HG03469 (cell line): ENCODE data around the gene SGTB.

Experiments used
- ATAC-seq: cut with Tn5 transposase; IDR thresholded peaks from one replicate; pipeline ENCODE4 v1.9.1; 2021; ENCODE audit warnings: mild to moderate bottlenecking, moderate library complexity, moderate number of reproducible peaks; ENCODE audit not compliant: unreplicated experiment

The SGTB gene

DNA sequence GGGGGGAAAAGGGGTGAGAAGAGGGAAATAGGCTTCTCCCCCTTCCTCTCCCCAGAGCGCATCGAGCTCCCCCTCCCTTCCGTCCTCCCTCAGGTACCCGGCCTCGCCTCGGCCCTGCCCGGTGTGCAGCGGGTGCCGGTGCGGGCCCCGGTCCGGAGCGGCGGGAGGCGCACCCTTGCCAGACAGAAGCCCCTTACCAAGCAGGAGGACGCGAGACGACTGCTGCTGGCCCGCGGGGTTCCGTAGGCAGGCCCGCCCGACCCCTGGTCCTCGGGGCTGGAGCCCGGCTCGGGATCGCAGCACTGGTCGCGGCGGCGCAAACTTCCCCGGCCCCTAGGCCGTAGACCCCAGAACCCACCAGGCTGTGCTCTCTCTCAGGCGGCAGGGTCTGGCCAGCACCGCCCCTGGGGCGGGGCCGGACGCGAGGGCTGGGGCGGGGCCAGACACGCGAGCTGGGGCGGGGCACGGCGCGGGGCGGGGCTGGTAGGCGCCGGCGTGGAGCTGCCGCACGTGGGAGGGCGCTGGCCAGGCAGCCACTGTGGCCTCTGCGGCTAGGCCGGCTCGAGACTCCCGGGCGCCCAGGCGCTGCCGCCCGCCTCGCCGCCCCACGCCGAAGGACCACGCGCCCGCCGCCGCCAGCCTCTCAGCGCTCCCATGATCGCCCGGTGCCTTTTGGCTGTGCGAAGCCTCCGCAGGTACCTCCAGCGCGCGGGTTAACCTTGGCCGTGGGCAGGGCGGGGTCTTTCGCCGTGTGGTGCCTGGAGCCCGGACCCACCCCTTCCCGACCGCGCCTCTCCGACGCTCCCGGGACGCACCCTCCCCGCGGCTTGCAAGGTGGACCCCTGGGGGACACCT lies at the start of gene SGTB, which contains the start of gene NLN:
TSS of gene SGTB (minus strand) at position 390 of the 855 bp plus-strand sequence. CDS start 1,302 bp downstream, outside the sequence.
TSS of gene NLN (plus strand) at position 486 of the 855 bp plus-strand sequence. CDS start at position 655, 169 bp downstream.
- ATAC-seq = peak; percentile 83

DNA sequence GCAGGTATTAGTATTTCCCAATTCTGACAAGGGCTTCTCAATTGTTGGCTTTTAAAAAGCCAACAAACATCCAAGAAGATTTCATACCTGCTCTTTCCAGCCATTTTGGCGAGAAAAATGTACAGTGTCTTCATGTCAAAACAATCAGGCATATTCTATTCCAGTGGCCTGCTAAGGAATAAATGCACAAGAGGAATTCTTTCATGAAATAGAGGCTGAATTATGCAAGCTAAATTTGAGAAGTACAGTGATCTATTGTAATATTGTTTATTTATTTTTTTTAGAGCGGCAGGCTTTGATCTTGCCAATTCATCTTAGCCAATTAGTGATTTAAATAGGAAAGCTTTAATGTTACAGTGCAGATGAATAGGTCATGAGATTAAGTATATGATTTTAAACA lies 49.4 kb upstream of the SGTB start:
- ATAC-seq = no peak

DNA sequence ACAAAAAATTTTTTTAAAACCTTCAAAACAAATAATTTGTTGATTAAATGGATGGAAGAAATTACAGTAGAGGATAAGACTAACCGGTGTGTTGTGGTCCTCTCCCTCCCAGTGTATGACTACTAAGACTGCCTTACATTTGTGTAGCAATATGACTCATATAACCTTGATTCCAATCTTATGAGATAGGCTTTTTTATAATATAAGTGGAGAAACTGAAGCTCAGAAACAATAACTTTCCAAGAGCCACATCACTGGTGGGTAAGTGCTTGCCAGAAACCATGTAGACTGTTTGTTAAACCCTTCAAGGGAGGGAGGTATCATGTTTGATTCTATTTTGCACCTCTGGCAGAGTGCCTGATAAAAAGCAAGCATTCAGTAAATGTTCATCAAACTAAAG lies 47.6 kb upstream of the SGTB start:
- ATAC-seq = no peak

DNA sequence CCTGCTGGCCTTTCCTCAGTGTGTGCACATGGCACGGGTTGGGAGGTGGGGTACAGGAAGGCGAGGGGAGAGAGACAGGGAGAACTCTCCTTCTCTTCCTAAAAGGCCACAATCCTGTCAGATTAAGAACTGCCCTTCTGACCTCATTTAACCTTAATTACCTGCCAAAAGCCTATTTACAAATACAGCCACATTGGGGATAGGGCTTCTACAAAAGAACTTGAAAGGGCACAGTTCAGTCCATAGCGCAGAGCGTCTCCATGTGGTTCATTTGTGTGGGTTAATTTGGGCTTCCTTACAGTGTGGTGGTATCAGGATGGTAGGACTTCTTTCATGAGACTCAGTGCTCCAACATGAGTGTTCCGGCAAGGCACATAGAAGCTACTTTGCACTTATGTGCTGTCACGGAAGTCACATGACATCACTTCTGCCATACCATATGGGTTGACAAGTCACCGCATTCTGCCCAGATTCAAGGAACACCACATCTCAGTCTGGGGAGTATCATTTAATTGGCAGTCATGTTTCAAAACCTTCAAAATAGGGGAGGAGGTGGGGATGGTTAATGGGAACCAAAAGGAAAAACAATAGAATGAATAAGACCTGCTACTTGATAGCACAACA lies 46.9 kb upstream of the SGTB start:
- no peak for ATAC-seq

GRCh38 chr5:65767565-65767964 lies 45.7 kb upstream of the SGTB start:
- no peak for ATAC-seq

- ATAC-seq = no peak
Observed at GRCh38 chr5:65766781-65767180, 44.9 kb upstream of the SGTB start.

DNA sequence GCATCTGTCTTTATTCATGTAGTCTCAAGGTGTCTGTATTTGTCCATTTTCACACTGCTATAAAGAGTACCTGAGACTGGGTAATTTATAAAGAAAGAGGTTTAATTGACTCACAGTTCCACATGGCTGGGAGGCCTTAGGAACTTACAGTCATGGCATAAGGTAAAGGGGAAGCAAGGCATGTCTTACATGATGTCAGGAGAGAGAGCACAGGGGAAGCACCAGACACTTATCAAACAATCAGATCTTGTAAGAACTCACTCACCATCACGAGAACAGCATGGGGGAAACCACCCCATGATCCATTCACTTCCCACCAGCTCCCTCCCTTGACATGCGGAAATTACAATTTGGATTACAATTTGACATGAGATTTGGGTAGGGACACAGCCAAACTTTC lies 44.3 kb upstream of the SGTB start:
- no peak for ATAC-seq

- ATAC-seq = no peak
Observed at GRCh38 chr5:65765582-65765981, 43.7 kb upstream of the SGTB start.

- ATAC-seq = no peak
Observed at GRCh38 chr5:65762234-65762633, 40.3 kb upstream of the SGTB start.

GRCh38 chr5:65760504-65761275 lies 38.8 kb upstream of the SGTB start:
- no peak for ATAC-seq

GRCh38 chr5:65758546-65759144 lies 36.7 kb upstream of the SGTB start:
- no peak for ATAC-seq

GRCh38 chr5:65753189-65753588 lies 31.3 kb upstream of the SGTB start:
- ATAC-seq = no peak

- no peak for ATAC-seq
Observed at GRCh38 chr5:65750938-65751337, 29.0 kb upstream of the SGTB start.

DNA sequence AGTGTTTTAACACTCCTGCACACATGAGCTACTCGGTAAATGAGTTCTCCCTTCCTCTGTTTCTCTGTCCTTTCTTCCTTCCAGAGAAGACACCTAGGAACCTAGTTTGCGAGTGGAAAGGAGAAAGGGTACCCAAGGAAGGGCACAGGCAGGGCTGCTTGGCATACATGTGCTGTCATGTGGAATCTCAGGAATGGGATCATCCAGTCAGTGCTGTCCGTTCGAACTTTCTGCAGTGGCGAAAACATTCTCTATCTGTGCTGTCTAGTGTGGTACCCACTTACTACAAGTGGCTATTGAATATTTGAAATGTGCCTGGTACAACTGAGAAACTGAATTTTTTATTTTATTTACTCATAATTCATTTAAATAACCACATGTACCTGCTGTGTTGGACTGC lies 28.0 kb upstream of the SGTB start:
- no peak for ATAC-seq

DNA sequence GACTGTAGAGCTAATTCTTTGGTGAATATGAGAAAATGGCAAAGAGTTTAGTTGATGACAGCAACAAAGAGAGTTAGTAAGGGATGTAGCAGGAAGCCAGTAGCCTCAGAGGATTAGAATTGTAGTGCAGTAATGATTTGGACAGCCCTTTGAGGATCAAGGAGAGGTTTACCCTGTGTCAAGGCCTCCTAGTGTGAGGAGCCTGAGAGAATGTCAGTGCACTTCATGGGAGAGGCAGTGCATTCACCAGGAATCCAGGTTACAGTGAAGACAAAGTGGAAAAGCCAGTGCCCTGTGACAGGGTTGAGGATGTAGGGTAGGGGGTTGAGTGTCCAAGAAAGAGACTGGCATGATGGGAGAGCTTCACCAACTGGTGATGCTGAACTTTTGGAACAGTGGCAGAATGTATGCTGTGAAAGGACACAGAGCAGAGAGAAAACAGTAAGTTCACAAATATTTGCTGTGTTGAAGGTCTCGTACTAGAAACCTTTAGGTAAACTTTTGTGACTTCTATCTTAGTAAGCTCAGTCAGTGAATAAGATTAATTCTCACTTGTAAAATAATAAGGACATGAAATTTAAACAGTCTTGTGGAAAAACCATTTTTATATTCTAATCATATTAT lies 27.4 kb upstream of the SGTB start:
- no peak for ATAC-seq

DNA sequence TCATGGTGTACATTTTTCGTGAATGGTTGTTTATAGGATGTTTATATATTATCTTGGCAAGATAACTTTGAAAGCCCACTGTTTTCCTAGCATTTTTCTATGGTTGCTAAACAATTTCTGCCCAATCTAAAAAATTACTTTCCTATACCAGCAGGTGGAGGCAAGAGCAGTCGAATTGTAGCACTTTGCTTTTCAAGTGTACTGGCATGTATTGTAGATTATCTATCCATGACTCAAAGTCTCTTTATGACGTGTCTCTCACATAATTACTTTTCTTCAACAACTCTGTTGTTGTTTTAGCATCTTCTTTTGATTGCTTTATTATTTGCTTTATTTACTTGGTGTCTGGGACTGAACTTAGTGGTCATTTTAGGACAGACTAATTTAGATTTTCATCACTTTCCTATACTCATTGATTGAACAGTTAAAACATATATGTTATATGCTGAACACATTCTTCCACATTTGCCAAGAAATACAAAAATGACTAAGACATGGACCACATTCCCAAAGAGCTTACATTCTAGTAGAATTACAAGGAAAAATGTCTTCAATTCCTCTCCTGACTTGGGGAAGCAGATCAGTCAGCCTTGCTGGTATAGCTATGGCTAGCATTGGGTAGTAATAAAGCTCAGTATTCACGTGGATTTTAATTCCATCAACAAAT lies 20.8 kb upstream of the SGTB start:
- ATAC-seq = peak; percentile 74

GRCh38 chr5:65739162-65739561 lies 17.3 kb upstream of the SGTB start:
- ATAC-seq = no peak

GRCh38 chr5:65738305-65738704 lies 16.4 kb upstream of the SGTB start:
- ATAC-seq = no peak

DNA sequence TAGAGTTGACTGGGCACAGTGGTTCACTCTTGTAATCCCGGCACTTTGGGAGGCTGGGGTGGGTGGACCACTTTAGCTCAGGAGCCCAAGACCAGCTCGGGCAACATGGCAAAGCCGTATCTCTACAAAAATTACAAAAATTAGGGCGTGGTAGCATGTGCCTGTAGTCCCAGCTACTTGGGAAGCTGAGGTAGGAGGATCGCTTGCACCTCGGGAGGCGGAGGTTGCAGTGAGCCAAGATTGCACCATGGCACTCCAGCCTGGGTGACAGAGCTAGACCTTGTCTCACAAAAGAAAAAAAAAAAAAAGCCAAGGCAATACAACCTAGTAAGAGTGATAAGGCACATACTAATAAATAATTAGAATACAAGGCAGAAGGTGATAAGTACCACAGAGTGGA lies 15.9 kb upstream of the SGTB start:
- no peak for ATAC-seq

- ATAC-seq = no peak
Observed at GRCh38 chr5:65736011-65736410, 14.1 kb upstream of the SGTB start.
